Heart right ventricle (tissue), 16 donors: ENCODE results near the gene NUP133. TPM values are rescaled to one million over a fixed set of nuclear protein-coding genes. Genes with fewer than 3 reads are reported as not detected.

ENCODE experiments used
- ATAC-seq, 8 donors: fragments of 200-7000 bp; cut with Tn5 transposase; one replicate each; pipeline ENCODE4 v1.9.1; 2020; ENCODE audit warnings: mild to moderate bottlenecking in 8 of 8, moderate library complexity in 8 of 8, moderate number of reproducible peaks in 1 of 8
- DNase-seq, 2 donors: peaks; one replicate each; pipeline ENCODE4 v3.0.0-alpha.2; 2020
- H3K27ac ChIP-seq, 10 donors: fragments of 200-600 bp; sonication (generic) in 2 of 10; one replicate each; pipeline versions ENCODE4 v1.5.0 to v1.8.0; 2020 to 2022; ENCODE audit warnings: mild to moderate bottlenecking in 3 of 10
- H3K27me3 ChIP-seq, 7 donors: fragments of 200-600 bp; one replicate each; pipeline ENCODE4 v1.8.0; 2021 to 2022; ENCODE audit warnings: mild to moderate bottlenecking in 2 of 7
- H3K36me3 ChIP-seq, 9 donors: fragments of 200-600 bp; sonication (generic) in 1 of 9; one replicate each; pipeline versions ENCODE4 v1.5.0 to v1.8.0; 2020 to 2022; ENCODE audit warnings: mild to moderate bottlenecking in 2 of 9
- H3K4me1 ChIP-seq, 9 donors: fragments of 200-600 bp; sonication (generic) in 1 of 9; one replicate each; pipeline versions ENCODE4 v1.5.0 to v1.8.0; 2020 to 2022; ENCODE audit warnings: mild to moderate bottlenecking in 4 of 9
- H3K4me3 ChIP-seq, 10 donors: fragments of 200-600 bp; sonication (generic) in 2 of 10; one replicate each; pipeline versions ENCODE4 v1.5.0 to v1.8.0; 2020 to 2022; ENCODE audit warnings: mild to moderate bottlenecking in 7 of 10, moderate library complexity in 2 of 10
- H3K9me3 ChIP-seq, 11 donors: fragments of 200-600 bp in 10 of 11; sonication (generic) in 2 of 11; one replicate each; pipeline versions ENCODE4 v1.5.0 to v1.8.0; 2013 to 2022; ENCODE audit warnings: mild to moderate bottlenecking in 2 of 11, control low read depth in 1 of 11, moderate library complexity in 1 of 11
- WGBS, 2 donors: extraction: QIAGEN DNeasy Blood & Tissue Kit; methylation state at CpG; one replicate each; pipeline ENCODE4 v1.1.7; 2013; ENCODE audit warnings: inconsistent platforms in 1 of 2; 5-methylcytosine and 5-hydroxymethylcytosine counted together
- intact Hi-C, 10 donors: fragments of 100-400 bp; cut with DNase I; formaldehyde crosslinking; loops; one replicate each; pipeline versions ENCODE4 v1.11.1 to v1.14.2; 2022
- polyA plus RNA-seq, 2 donors: library from polyadenylated mRNA; stranded (reverse); fragments of 200-250 nt; gene quantifications; one replicate each; pipeline ENCODE4 v1.2.3, GENCODE V29; 2013
- total RNA-seq, 10 donors: library from RNA; stranded (reverse); fragmentation: NEBNext Ultra II Directional in 3 of 10; extraction: Animal tissue kit (Norgen Biotek cat#: 25700) in 3 of 10; gene quantifications; one replicate each; pipeline versions ENCODE4 v1.2.1 to v1.2.4, GENCODE V29; 2021 to 2023
- TF ChIP-seq, protein P1 (sequence below), 9 donors: fragments of 200-600 bp; sonication (generic) in 2 of 9; IDR thresholded peaks; one replicate each; pipeline versions ENCODE4 v1.5.0 to v1.8.0; 2021 to 2022; ENCODE audit warnings: antibody characterized with exemption in 9 of 9, mild to moderate bottlenecking in 5 of 9, moderate library complexity in 1 of 9
- donor health status: Arrhythmogenic right ventricular cardiomyopathy.
- donor health status: ischemic (EF 13 %, LVEDD 7.1; RV severe dilation, severe dysfunction).
- donor health status: healthy with polysubstance abuse.
- donor health status: DM: no; HTN: yes; CAD: no.
- donor health status: DM: no; HTN: no; CAD: no.
- donor health status: ischemic (EF 25% LVEDD 6.9; RV normal size, moderate dysfunction).
- donor health status: ischemic (EF 25% LVEDD 5.7; RV mildly dilated, moderate dysfunction).
- donor health status: healthy.
- donor health status: DM: yes; HTN: yes; CAD: no.
- donor health status: Ischemic cardiomyopathy.
- donor health status: ischemic (EF 35%, LVEDD 5.7; RV mildly dilated, moderate dysfunction).
- donor health status: nonischemic (EF 11% LVEDD 7.7; RV severe dilation, severe dysfunction).
- donor health status: DM: yes; HTN: yes; CAD: no.
- donor health status: PGD.
- donor health status: ischemic (EF 29% LVEDD 5.4; RV normal size, mild dysfunction).
- donor health status: nonischemic (EF 23%, LVEDD 6.1; RV moderate dilation, normal function).

NUP133 gene
- total and polyA plus RNA-seq, 12 donors: 9.3 to 36.3 (median 31.3) TPM

DNA sequence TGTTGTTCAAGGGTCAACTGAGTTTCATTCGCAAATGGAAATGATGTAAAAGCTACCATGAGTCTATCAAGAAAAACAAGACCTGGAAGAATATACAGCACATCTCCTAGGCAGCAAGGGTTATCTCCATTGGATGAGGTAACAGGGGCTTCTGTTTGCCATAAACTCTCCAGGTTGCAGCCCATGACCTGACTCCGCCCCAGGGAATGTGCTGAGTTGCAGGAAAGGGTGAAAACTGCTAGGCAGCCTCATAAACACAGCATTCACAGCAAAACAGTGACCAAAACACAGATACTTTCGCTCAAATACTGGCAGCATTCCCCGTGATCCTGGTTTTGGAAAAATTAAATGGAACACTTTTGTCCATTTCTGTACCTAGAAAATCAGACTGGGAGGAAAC, 54.1 kb downstream of the NUP133 start:
- WGBS, 2 donors: 93 to 94% methylated on average over 4 of the region's 4 CpGs
- Histone ChIP-seq H3K36me3 (peaks cover 0 to 98% (median 25%) of the 10 kb centered on the region in 9 donors), H3K4me3 (no peak overlapping the region), H3K27ac (no peak overlapping the region), H3K27me3 (no peaks in the 10 kb centered on the region), H3K4me1 (peaks cover 0 to under 1% (median 0%) of the 10 kb centered on the region in 9 donors), H3K9me3 (no peaks in the 10 kb centered on the region)
- TF ChIP-seq, protein P1, sequence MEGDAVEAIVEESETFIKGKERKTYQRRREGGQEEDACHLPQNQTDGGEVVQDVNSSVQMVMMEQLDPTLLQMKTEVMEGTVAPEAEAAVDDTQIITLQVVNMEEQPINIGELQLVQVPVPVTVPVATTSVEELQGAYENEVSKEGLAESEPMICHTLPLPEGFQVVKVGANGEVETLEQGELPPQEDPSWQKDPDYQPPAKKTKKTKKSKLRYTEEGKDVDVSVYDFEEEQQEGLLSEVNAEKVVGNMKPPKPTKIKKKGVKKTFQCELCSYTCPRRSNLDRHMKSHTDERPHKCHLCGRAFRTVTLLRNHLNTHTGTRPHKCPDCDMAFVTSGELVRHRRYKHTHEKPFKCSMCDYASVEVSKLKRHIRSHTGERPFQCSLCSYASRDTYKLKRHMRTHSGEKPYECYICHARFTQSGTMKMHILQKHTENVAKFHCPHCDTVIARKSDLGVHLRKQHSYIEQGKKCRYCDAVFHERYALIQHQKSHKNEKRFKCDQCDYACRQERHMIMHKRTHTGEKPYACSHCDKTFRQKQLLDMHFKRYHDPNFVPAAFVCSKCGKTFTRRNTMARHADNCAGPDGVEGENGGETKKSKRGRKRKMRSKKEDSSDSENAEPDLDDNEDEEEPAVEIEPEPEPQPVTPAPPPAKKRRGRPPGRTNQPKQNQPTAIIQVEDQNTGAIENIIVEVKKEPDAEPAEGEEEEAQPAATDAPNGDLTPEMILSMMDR (IDR thresholded peaks at IDR 0.05): no peak
- intact Hi-C loops: loop anchor here in 1 of 10 donors (5.0 kb wide), 1 partner anchor 82 kb away; no protein-coding TSS in a partner anchor
- no peak for ATAC-seq
- no peak for DNase-seq

DNA sequence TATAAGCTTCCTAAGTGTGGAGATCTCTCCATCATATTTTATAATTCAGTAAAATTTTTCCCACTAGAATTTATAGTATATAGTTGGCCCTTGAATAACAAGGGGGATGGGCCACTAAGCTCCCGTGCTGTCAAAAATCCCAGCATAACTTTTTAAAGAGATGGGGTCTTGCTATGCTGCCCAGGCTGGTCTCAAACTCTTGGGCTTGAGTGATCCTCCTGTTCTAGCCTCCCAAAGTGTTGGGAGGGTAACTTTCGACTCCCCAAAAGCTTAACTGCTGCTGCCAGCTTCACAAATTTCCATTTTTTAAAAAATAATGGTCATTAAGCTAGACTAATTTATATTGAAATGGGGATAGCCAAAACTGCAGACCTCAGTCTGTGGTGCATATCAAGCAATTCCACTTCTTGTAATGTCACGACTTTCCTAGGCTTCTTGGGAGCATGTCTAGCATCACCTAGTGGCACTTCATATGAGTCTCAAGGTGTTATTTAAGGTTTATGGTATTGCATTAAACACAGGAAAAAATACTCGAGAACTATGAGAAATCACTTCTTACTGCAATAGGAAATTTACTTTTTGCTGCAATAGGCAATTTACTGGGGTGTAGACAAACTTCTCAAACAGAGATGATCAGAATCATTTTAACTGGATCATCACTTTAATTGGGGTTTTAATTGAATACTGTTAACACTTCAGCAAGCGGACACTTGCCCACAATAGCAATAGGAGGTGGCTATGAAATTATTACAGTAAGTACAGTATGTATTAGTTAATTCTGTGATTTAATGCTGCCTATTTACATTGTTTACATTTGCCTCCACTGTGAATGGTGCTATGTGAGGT, 55.0 kb downstream of the NUP133 start:
- ATAC-seq: no peak
- no peak overlapping the region for H3K4me3 ChIP-seq
- DNase-seq: no peak
- intact Hi-C loops: loop anchor here in 1 of 10 donors (5.0 kb wide), 1 partner anchor 81 kb away; no protein-coding TSS in a partner anchor
- TF ChIP-seq, protein P1 (IDR thresholded peaks at IDR 0.05): peak in 7 of 9 donors; percentile 21 to 55 (median 40)
- 83% methylated on average over 5 of the region's 5 CpGs for WGBS, 2 donors
- peaks cover 0 to 7% (median 0%) of the 10 kb centered on the region in 9 donors for H3K4me1 ChIP-seq
- H3K27ac ChIP-seq: no peak overlapping the region
- H3K27me3 ChIP-seq: no peaks in the 10 kb centered on the region
- H3K36me3 ChIP-seq: peaks cover 0 to 98% (median 25%) of the 10 kb centered on the region in 9 donors
- no peaks in the 10 kb centered on the region for H3K9me3 ChIP-seq

DNA sequence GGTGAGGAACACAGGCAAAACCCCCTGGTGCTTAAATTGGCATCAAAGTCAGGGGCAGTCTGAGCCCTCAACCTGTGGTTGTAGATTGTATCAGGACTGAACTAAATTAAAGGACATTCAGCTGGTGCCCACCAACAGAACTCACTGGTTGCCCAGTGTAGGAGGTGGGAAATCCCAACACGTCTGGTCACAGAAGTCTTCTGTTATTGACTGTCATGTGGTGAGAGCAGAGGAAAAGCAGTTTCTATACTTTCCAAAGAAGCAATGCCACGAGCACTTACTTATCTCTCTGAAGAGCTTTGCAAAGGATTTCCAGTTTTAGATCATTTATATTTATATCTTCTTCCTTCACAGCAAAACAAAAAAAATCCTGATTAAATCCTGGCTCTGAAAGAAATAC, 59.3 kb downstream of the NUP133 start:
- WGBS, 2 donors: 52 to 53% methylated on average over 2 of the region's 2 CpGs
- DNase-seq (no peak), ATAC-seq (peak in 3 of 8 donors; percentile 50 to 59 (median 56))
- TF ChIP-seq, protein P1 (IDR thresholded peaks at IDR 0.05): no peak
- Histone ChIP-seq H3K27me3 (no peaks in the 10 kb centered on the region), H3K27ac (peak overlapping the region in 2 of 10 donors; percentile 0 to 31), H3K4me1 (peaks cover 0 to 15% (median 0%) of the 10 kb centered on the region in 9 donors), H3K36me3 (peaks cover 0 to 98% (median 25%) of the 10 kb centered on the region in 9 donors), H3K4me3 (no peak overlapping the region), H3K9me3 (no peaks in the 10 kb centered on the region)
- intact Hi-C loops: no loop called here

DNA sequence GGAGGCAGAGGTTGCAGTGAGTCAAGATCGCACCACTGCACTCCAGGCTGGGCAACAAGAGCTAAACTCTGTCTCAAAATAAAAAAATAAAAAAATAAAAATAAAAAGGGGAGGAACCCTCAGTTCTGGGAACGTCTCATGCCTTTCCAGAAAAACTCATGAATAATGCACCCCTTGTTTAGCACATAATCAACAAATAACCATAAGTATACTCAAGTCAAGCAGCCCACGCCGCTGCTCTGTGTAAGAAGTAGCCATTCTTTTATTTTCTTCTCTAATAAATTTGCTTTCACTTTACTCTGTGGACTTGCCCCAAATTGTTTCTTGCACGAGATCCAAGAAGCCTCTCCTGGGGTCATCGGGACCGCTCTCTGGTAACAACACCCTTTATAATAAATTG, 59.8 kb downstream of the NUP133 start:
- no peak for DNase-seq
- no peaks in the 10 kb centered on the region for H3K9me3 ChIP-seq
- peak in 2 of 8 donors; percentile 16 to 19 for ATAC-seq
- peaks cover 0 to 15% (median 0%) of the 10 kb centered on the region in 9 donors for H3K4me1 ChIP-seq
- TF ChIP-seq, protein P1 (IDR thresholded peaks at IDR 0.05): no peak
- no peaks in the 10 kb centered on the region for H3K27me3 ChIP-seq
- intact Hi-C loops: no loop called here
- 88 to 91% methylated on average over 7 of the region's 7 CpGs for WGBS, 2 donors
- H3K4me3 ChIP-seq: no peak overlapping the region
- H3K36me3 ChIP-seq: peaks cover 0 to 98% (median 25%) of the 10 kb centered on the region in 9 donors
- peak overlapping the region in 2 of 10 donors; percentile 0 to 31 for H3K27ac ChIP-seq
